H1 (cell line): ENCODE measurements around the gene KLHL3.

ENCODE experiments used
- CTCF ChIP-seq, 3 experiments: IDR thresholded peaks; 1 replicate in 2 of 3; 2 replicates in 1 of 3; pipeline versions ENCODE4 v1.5.1 to v1.6.1; 2011; ENCODE audit warnings: low read length in 3 of 3, mild to moderate bottlenecking in 3 of 3, inconsistent platforms in 2 of 3, low read depth in 1 of 3, moderate library complexity in 1 of 3; ENCODE audit not compliant: insufficient read depth in 1 of 3; ENCODE audit errors: control extremely low read depth in 1 of 3
- EP300 ChIP-seq, 2 experiments: IDR thresholded peaks; 1 replicate in 1 of 2; 2 replicates in 1 of 2; pipeline ENCODE4 v1.6.1; 2011 to 2012; ENCODE audit warnings: low read depth in 2 of 2, low read length in 2 of 2, mild to moderate bottlenecking in 2 of 2, borderline replicate concordance in 1 of 2, inconsistent platforms in 1 of 2, moderate library complexity in 1 of 2
- EZH2 ChIP-seq: fragments of 200-600 bp; sonication (generic); IDR thresholded peaks from 2 replicates; pipeline ENCODE4 v1.7.1; 2012; ENCODE audit warnings: low read depth, mild to moderate bottlenecking, moderate library complexity, low read length, inconsistent platforms; ENCODE audit not compliant: severe bottlenecking
- HDAC6 ChIP-seq: IDR thresholded peaks from one replicate; pipeline ENCODE4 v1.7.1; 2012; ENCODE audit warnings: low read depth, mild to moderate bottlenecking, inconsistent platforms, low read length, moderate library complexity
- NANOG ChIP-seq: IDR thresholded peaks from 2 replicates; pipeline ENCODE4 v1.6.1; 2011; ENCODE audit warnings: low read length, low read depth, mild to moderate bottlenecking, inconsistent platforms; ENCODE audit not compliant: insufficient read depth, poor library complexity, severe bottlenecking
- NRF1 ChIP-seq: IDR thresholded peaks from 2 replicates; pipeline ENCODE4 v1.6.1; 2011; ENCODE audit warnings: mild to moderate bottlenecking, low read depth, low read length, improper control_type of control experiment
- POLR2A ChIP-seq, 2 experiments: IDR thresholded peaks; 1 replicate in 1 of 2; 2 replicates in 1 of 2; pipeline ENCODE4 v1.6.1; 2011; ENCODE audit warnings: low read depth in 2 of 2, low read length in 2 of 2, mild to moderate bottlenecking in 2 of 2; ENCODE audit errors: control extremely low read depth in 1 of 2
- RFX5 ChIP-seq: IDR thresholded peaks from 2 replicates; pipeline ENCODE4 v1.6.1; 2011; ENCODE audit warnings: low read depth, low read length, improper control_type of control experiment, borderline replicate concordance
- RNF2 ChIP-seq: fragments of 200-900, 300-1000 bp; sonication (generic); IDR thresholded peaks from 2 replicates; pipeline ENCODE4 v1.7.1; 2016; ENCODE audit warnings: borderline replicate concordance, low read depth, mild to moderate bottlenecking, antibody characterized with exemption, low read length; ENCODE audit not compliant: poor library complexity, severe bottlenecking; ENCODE audit errors: missing control alignments
- SUZ12 ChIP-seq: fragments of 200-600 bp; sonication (generic); IDR thresholded peaks from 2 replicates; pipeline ENCODE4 v1.6.1; 2012; ENCODE audit warnings: mild to moderate bottlenecking, inconsistent platforms, low read length, moderate library complexity, mixed read lengths
- TAF7 ChIP-seq: optimal IDR thresholded peaks from 2 replicates; pipeline ENCODE3; 2011; ENCODE audit warnings: low read depth, mild to moderate bottlenecking, inconsistent platforms, low read length, moderate library complexity, borderline replicate concordance

GRCh38 chr5:137630972-137631370 lies 104.9 kb downstream of the KLHL3 start:
- TF ChIP-seq HDAC6: no peak
- no peak for TF ChIP-seq CTCF (IDR thresholded peaks at IDR 0.05; ENCODE audit: control extremely low read depth in 1 of 3, insufficient read depth in 1 of 3, low read depth in 1 of 3, low read length in 3 of 3)
- TF ChIP-seq RFX5: no peak
- no peak for TF ChIP-seq EZH2
- TF ChIP-seq NRF1: no peak
- TF ChIP-seq POLR2A (IDR thresholded peaks at IDR 0.05; ENCODE audit: control extremely low read depth in 1 of 2, low read depth in 2 of 2, low read length in 2 of 2): no peak
- no peak for TF ChIP-seq RNF2
- no peak for TF ChIP-seq SUZ12
- no peak for TF ChIP-seq TAF7
- no peak for TF ChIP-seq NANOG
- TF ChIP-seq EP300 (IDR thresholded peaks at IDR 0.05; ENCODE audit: borderline replicate concordance in 1 of 2, low read depth in 2 of 2, low read length in 2 of 2): no peak
